Glomerular visceral epithelial cell (primary cell): Measurements from ENCODE around the gene SGMS1.
"Not testable (repeated sequence)": the region's sequence is repeated elsewhere in the genome, so short reads cannot be mapped to it uniquely, and the experiment has no call there.

ENCODE experiments used
- DNase-seq: peaks from one replicate; pipeline ENCODE4 v3.0.0-alpha.2; 2016; ENCODE audit errors: extremely low spot score

The SGMS1 gene

GRCh38 chr10:50582766-50583762, 40.7 kb downstream of the SGMS1 start:
- no peak for DNase-seq

DNA sequence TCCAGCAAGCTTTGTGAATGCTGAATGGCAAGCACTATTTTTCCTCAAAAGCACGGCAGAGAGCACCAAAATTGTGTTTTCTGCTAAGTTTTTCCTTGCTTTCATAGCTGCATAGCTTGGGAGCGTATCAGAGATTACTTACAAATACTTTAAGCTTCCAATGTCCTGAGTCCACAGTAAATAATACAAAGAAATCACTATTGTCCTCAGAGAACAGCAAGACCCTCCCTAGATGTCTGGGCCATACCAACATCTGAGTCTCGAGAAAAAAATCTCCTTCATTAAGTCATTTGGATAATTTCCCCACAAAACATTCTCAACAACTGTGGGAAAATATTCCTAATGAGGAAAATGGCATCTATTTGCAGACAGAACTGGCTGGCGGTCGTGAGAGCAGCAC, 41.7 kb downstream of the SGMS1 start:
- no peak for DNase-seq

- DNase-seq = no peak
Measured at GRCh38 chr10:50580262-50580891, 43.4 kb downstream of the SGMS1 start.

GRCh38 chr10:50579491-50580261, 44.1 kb downstream of the SGMS1 start:
- DNase-seq = no peak

DNA sequence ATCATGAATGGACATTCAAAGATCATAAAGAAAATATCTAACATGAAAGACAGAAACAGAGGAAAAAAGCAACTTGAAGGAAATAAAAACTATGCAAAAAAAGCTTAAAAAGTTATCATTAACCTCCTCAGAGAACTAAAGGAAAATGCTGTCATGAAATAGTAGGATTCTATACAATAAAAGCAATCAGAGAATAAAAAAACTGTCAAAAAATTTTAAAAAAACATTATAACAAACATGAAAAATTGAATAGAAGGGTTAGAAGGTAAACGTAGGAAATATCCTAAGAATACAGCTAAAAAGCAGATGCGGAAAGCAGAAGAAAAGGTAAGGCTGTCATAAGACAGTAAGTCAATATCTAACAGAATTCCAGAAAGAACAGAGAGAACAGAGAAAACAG, 44.8 kb downstream of the SGMS1 start:
- no peak for DNase-seq

DNA sequence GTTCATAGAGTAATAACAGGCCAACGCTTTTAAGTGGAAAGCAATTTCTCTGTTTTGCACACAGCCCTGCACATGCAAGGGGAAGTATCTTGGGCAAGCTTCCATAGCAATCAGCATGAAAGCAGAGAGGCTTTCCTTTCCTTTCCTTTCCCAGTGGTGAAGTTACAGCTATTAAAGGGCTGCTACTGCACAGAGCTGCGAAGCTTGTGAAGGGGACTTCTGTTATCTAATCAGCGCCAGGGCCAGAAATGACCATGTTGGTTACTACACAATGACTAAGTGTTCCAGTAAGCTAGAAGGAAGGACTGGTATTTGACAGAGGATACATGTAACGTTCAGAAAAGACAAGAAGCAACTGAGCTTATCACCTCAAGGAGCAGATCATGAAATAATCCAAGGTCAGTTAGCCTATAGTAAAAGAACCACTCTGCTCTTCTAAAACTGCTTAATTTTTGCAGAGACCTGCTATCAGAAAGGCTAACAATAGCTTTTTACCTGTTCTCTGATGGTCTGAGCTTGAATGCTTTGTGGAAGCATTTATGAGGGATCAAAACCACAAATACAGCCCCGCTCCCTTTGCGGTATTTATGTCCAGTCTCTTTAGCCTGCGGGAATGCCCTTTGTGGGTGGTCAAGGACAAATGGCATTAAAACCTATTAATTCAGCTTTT, 45.9 kb downstream of the SGMS1 start:
- DNase-seq = no peak

DNA sequence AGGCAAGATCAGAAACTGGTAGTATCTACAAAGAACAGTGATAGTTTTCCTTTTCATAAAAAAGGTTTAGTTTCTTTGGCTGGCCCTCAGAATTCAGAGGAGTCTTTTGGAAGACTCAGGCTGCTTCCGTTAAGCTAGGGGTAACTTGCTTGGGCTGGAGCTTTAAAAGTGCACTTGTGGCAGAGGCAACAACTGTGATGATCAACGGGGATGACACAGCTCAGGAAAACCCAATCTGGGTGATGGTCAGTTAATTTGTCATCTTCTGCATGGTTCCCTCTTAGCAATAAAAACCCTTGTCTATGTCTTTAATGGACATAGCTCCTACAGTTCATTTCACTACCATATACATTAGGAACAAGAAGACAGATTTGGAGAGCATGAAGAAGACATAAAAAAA, 46.7 kb downstream of the SGMS1 start:
- DNase-seq = no peak

DNA sequence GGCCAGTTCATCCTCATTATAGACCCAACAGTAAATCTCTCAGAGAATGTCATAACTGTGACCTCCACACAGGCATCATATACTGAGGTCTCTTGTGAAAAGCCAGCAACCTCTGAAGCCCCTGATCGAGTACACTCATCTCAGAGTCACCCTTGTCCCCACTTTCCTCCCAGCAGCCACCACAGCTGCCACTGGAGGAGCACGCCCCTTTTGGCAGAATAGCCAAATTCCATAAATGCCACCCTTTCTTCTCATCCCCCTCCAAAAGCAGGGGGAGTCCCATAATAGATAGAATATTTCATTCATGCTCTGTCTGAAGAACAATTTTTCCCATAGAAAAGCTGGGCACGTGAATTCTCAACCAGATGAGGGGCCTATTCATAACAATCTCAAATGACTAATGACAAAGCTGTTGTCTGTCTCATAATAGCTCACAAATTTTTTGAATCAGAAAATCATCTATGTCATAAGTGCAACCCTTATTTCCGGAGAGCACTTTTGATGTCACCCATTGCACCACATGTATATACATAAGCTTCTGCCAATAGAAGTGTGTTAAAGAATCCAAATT, 47.4 kb downstream of the SGMS1 start:
- DNase-seq = peak; percentile 16

DNA sequence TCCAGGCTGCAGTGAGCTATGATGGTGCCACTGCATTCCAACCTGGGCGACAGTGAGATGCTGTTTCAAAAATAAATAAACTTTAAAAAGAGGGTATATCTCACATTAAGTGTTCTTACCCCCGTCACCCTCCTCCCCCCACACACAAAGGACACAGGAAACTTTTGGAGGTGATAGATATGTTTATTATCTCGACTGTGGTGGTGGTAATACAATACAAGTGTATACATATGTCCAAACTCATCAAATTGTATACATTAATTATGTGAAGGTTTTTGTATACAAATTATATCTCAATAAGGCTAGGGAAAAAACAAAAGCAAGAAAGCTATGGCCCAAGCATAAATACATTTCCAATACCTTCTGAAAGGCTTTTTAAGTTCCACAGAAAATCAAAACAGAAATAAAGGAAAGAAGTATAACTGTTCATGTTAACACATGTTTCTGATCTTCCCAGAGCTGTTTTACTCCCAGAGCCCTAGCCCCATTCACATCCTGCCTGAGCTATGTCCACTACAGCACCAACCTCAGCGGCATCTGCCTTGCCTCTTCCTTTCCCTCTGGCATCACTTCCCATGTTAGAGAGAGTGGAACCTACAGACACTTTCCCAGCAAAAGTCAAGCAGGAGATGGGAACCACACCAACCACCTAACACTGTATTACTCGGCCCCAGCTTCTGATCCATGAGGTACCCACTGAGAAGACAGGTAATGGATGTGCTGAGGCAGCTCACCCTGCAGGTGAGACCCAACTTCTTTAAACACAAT, 48.1 kb downstream of the SGMS1 start:
- no peak for DNase-seq

DNA sequence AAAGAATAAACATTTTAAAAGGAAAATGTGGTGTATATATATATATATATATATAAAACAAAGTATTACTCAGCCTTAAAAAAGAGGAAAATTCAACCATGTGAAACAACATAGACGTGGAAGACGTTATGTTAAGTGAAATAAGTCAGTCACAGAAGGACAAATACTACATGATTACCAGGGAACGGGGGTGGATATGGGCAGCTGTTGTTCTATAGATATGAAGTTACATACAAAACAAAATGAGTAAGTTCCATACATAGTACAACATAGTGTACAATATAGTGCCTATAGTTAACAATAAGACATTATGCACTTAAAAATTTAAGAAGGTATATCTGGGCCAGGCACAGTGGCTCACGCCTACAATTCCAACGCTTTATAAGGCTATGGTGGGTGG, 48.8 kb downstream of the SGMS1 start:
- DNase-seq = no peak

DNA sequence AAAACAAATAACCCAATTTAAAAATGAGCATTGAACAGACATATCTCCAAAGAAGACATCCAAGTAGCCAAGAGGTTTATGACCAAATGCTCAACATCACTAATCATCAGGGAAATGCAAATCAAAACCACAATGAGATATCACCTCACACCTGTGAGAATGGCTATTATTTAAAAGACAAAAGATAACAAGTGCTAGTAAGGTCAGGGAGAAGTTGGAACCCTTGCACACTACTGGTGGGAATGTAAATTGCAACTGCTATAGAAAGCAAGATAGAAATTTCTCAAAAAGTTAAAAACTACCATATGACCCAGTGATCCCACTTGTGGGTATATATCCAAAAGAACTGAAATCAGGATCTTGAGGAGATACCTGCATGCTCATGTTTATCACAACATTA, 49.5 kb downstream of the SGMS1 start:
- no peak for DNase-seq

GRCh38 chr10:50572017-50572491, 51.7 kb downstream of the SGMS1 start:
- no peak for DNase-seq

DNA sequence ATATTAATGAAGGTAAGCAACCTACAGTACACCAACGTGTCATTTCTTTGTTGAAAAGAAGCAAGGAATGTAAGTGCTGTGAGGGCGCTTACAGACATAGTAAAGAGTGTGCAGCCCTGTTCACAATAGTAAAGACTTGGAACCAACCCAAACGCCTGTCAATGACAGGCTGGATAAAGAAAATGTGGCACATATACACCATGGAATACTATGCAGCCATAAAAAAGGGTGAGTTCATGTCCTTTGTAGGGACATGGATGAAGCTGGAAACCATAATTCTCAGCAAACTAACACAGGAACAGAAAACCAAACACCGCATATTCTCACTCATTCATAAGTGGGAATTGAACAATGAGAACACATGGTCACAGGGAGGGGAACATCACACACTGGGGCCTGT, 55.0 kb downstream of the SGMS1 start:
- DNase-seq = not testable (repeated sequence)

- no peak for DNase-seq
Measured at GRCh38 chr10:50567384-50567783, 56.4 kb downstream of the SGMS1 start.

- DNase-seq = no peak
Measured at GRCh38 chr10:50566150-50566549, 57.6 kb downstream of the SGMS1 start.

DNA sequence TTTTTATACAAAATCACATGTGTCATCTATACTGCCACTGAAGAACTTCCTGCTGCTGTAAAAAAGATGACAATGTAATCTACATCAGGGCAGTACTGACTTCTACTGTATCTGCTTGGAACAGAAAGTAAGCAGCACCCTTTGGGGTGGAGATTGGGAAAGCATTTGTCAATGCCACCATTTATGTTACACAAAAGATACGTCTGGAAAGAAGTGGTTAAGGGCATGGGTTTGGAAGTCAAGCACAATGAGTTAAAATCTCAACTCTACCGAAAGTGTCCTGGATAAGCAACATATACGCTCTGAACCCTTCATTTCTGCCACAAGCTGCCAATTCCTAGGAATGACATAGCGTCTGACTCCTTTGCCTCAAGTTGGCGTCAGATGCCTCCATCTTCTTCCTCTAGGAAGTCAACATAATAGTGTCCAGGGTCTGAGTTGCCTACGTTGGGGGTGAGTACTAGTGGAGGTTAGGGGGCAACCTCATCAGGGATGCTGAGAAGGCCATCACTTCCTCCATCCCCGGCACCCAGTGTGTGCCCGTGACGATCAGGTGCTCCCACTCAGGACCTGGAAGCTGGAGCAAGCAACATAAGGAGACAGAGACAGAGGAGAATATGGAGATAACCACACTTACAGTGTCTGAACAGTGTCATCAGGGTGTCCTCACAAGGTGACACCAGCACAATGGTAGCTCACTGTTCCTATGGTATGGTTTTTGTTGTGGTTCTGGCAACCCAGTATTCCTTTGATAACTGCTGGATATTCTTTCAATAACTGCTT, 58.3 kb downstream of the SGMS1 start:
- DNase-seq = no peak

DNA sequence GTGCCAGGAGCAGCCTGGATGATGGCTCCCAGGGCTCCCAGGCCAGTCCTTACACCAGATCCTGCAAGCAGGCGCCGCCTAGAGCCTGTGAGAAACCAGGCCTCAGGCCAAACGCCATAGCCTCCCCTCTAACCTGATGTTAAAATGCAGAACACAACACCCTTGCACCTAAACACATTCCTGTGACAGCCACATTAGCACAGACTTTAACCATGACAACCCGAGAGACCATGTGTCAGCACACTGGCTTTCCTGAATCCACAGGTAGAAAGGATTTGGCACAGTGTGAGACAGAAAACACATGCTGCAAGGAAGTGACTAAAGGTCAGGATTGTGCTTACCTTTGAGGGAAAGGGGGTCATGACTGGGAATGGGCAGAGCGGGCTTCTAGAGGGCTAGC, 59.9 kb downstream of the SGMS1 start:
- DNase-seq = no peak

DNA sequence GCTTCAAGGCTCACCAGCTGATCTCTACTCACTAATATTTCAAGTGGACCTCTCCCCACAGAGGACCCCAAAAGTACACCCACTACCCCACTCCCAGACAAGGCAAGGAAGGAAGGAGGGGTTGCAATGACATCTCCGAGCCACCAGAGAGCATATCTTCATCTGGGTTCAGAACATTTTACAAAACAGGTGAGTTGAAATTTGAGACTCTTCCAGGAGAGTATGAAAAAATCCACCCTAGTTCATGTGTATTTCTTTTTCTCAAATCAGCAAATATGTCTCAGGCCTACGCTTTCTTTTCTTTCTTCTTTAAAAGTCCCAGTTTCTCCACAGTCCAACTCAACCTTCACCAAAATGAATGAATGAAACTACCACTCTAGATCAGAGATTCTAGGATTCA, 61.9 kb downstream of the SGMS1 start:
- DNase-seq = no peak

DNA sequence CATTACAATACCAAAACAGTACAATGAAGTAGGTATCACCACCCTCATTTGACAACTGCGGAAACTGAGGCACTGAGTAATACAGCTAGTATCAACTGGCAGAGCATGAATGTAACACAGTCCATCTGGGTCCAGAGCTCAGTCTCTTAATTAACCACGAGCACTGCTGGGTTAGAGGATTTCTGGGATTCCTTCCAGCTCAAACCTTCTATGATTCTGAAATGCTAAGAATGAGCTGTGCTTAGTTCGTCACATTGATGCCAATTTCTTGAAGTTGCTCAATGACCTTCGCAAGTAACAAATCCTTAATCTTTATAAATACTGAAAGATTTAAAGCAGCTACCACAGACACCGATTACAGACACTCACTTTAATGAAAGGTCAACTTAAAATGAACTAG, 62.5 kb downstream of the SGMS1 start:
- DNase-seq = no peak

- no peak for DNase-seq
Measured at GRCh38 chr10:50560370-50560769, 63.4 kb downstream of the SGMS1 start.
